ENCODE data around the gene UNC50.

DNA sequence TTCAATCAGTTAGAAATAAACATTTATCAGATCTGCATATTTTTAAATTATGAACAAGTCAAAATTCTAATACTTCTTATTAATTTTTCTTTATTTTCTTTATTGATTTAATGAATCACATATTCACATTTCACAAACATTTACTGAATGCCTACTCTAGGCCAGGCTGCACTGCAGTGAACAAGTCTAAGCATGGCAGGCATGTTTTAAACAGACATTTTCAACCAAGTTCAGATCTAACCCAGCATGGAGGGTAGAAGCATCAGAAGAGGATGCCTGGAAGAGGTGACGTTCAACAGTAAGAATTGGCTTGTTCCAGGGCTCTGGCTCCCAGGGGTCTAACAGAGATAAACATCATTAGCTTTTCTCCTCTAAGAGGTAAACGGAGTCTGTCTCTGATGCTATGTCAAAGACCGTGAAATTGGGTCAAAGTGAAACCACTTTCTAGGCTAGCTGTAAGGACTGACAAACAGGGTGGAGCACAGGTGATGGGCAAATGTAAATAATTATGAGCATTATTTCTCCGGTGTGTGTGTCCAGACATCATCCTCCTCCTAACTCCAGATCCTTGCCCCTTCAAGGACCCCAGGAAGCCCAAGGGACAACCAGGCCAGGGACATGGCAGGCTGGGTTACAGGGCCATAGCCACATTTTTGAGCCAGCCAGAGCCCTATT, 50.6 kb downstream of the UNC50 start:
- TF ChIP-seq CTCF (IDR thresholded peaks at IDR 0.05; ENCODE audit: insufficient read depth, low read length, poor library complexity, severe bottlenecking) (no peak), EZH2phosphoT487 (conservative IDR thresholded peaks at IDR 0.05; ENCODE audit: low read length) (no peak)

Data from SU-DHL-6 (cell line).